Measurements from ENCODE around the gene EN2.
A peak's percentile ranks its signal among the peaks of the same experiment; 100 is the strongest.
"Not testable (repeated sequence)": the region's sequence is repeated elsewhere in the genome, so short reads cannot be mapped to it uniquely, and the experiment has no call there.

Gene EN2

DNA sequence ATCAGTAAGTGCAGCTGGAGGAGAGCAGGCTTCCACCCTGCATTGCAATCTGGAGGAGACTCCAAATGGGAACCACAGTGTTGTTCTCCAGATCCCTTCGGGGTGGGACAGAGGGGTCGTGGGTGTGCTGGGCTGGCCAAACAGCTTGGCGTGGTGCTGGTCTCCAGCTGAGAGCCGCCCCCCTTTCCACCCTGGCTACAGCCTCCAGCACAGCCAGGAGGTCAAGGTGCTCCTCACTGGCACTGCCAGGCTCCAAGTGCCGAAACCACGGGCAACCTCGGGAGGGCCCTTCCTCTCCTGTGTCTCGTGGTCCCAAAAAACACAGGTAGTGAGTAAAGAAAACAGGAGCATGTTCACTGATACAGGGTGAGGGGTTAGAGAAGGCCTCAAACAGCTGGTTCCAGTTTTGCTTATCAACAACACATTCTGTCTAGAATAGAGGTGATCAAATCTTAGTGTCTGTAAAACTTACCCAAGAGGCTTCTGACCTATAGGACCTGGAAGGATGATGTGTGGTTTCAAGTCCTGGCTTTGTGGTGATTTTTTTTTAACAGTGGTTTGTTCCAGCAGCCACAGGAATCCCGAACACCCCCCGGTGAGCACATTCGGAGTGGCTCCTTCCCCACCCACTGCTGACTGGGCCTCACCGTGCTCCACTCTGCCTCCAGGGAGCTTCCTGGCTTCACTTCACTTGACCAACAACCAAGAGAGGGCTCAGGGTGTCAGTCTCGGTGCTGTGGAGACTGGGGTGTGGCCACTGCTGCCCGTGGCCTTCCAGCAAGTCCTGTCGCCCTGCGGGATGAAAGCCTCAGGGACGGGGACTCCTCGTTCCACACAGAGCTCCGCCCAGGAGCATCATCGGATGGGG lies 31.2 kb upstream of the EN2 start:
- no peak for DNase-seq

DNA sequence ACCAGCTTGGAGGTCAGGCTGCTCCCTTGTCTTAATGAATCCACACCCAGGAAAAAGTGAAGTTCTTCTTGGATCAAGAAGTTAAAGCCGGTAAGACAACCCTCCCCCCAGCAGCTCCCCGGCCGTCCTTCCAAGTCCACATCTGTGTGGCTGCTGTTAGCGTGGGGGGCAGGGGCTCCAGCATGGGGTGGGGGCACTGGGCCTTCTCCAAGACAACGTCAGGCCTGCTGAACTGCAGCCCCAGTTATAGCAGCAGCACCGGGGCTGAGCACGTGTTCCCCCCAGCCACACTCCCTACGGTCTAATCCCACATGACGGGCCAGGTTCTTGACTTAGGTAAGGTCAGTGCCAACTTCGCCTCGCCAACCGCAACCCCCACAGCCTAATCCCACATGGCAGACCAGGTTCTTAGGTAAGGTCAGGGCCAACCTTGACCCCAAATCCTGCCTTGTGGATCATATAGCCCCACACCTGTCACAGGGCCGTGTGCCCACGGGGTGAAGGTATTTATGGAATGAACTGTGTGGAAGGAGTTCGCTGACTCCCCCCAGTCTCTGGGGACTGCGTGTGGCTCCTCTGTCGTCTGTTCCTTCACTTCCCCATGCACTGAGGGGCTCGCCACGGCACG lies 30.4 kb upstream of the EN2 start:
- DNase-seq = no peak

DNA sequence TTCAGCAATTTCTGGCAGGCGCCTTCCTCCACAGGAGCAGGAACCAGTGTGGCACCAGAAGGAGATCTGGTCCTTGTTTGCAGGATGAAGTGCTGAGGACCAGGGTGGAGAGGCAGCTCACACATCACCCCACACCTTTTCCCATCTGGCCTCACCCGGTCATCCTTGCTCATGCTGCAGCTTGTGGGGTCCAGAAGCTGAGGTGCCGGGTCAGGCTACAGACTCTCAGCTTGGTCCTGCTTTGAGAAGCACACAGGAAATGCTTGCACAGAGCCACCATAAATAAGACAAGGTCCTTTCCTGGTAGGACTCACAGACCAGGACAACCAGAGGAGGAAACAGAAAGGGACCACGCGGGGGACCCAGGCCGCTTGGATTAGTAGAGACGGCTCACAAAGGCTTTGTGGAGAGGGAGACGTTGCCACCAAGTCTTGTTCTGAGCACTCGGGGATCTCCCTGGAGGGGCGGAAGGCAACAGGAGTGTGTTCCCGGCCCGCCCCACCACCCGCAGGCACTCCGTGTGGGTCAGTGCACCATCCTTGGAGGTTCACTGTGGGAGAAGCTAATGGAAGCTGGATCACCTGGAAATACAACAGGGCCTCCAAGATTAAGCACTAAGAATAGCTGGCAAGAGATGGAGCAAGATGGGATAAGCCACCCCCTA lies 29.6 kb upstream of the EN2 start:
- no peak for DNase-seq

DNA sequence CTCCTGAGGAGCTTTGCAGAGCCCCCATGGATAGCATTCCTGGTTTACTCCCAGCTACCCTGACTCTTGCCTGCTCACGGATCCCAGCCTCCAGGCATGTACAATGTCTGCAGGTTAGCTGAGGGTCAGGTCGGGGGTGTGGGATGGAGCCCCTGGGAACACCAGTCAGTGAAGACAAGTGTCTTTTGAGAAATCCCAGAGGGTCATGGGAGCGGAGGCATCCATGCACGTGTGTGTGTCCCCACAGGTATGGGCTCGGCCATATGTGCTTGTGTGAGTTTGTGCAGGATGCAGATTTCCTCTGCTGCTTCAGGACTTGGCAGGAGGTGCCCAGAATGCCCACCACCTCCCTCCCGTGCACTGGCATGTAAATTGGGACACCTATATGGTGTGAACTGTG lies 28.3 kb upstream of the EN2 start:
- no peak for DNase-seq

DNA sequence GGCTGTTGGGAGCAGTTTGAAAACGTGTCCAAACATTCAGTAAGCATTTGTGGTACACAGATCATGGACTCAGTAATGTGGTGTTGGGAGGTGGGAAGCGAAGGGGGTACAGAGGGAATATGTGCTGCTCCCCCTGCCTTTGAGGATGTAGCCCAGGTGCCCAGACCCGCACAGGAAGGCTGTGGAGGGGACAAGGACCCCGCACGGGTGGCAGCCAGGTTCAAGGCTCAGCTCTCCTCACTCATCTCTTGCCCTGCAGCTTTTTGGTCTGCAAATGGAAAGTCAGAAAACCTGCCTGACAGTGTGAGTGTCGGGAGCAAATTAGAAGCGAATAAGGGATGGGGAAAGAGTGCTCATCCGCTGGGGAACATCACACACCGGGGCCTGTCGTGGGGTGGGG lies 27.3 kb upstream of the EN2 start:
- DNase-seq = no peak

DNA sequence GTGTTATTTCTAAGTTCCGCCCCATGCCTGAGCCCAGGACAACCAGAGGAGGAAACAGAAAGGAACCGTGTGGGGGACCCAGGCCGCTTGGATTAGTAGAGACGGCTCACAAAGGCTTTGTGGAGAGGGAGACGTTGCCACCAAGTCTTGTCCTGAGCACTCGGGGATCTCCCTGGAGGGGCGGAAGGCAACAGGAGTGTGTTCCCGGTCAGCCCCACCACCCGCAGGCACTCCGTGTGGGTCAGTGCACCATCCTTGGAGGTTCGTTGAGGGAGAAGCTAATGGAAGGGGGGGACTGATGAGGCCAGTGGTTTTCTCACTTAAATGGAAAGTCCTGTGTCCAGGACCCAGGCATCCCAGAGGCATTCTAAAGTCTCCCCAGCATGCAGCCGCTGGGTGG lies 26.7 kb upstream of the EN2 start:
- DNase-seq = no peak

DNA sequence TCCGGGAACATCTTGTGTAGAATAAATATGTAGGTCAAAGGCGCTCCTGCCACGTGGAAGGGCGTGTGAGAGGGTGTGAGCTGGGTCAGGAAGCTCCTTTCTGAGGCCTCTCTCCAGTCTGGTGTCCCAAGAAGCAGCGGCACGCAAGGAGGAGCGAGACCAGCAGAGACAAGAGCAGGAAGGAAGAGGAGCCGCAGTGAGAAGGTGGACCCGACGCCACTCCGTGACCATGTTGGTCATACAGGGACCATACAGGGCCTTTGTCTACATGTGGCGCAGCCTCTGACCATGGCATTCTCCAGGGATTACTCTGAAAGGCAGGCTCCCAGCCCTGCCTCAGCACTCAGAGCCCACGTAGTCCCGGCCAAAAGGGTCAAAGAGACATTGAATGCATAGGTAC lies 26.2 kb upstream of the EN2 start:
- DNase-seq = no peak

DNA sequence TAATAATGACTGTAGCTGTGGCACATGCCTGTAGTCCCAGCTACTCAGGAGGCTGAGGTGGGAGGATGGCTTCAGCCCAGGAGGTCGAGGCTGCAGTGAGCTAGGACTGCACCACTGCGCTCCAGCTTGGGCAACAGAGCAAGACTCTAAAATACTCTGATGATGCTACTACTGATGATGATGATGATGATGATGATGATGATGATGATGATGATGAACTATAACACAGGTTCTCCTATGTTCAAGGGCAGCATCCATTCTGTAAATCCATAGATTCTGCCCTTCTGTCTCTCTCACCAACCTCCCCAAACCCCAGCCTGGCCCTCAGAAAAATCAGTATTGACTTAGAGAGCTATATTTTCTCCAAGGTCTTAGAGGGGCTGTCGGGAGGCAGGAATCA lies 22.8 kb upstream of the EN2 start:
- DNase-seq = no peak

DNA sequence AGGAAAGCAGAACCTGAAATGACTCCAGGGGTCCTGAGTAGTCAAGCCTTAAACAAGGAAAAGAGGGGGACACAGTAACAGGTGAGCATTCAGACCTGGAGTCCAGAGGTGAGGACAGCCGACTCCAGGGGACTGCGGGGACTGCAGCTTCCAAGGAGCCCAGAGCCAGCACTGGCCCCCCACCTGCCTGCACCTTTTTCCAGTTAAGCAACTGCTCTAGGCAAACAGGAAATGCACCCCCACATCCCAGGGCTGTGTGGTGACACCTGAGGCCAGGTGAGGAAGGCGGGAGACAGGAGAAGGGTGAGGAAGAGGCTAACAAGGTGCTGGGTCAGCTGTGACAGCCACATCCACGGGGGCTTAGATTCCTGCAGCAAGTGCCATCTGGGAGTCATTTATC lies 20.1 kb upstream of the EN2 start:
- no peak for DNase-seq

DNA sequence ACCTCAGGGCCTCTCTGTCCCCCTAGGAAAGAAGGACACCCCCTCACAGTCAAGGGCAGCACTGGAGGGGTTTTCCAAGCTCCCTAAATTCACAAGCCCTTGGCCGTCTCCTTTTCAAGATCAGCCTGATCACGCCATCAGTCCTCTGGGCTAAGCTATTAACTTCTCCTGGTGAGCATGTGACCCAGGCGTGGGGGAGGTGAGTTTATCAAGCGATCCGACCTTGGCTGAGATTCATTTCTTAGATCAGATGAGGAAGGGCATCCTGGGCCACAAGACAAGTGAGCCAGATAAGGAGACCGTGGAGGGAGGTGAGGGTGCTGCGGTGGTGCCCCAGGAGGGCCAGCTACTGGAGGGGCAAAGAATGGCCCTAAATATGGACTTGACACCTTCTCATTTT lies 19.2 kb upstream of the EN2 start:
- DNase-seq = no peak

DNA sequence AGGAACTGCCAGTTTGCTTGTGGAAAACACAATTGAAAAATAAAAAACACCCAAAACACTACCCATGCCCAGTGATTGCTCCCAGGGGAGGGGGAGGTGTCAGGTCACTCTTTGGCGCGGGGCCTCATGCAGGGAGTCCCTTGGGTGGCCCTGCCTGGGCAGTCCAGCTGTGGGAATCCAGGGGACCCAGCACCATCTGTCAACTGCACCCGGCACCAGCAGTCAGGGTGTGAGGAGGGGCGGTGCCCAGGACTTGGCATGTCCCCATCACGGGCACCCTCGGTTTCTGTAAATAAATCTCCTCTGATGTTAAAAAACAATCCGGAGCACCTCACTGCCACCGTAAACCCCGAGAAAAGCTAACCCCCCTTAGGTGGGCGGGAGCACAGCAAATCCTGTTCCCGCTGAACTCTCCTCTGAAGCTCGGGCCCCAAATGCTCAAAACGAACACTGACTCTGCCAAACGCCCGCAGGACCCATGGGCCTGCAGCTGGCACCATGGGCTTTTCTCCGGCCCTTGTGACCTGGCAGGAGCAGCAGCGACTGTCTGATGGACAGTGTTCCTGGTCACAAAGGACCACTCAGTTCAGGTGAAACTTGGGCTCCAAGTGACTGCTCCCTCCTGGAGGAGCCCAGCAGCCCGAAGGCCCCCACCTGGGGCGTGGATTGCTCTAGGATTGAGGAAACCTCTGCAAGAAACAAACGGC lies 18.5 kb upstream of the EN2 start:
- no peak for DNase-seq

DNA sequence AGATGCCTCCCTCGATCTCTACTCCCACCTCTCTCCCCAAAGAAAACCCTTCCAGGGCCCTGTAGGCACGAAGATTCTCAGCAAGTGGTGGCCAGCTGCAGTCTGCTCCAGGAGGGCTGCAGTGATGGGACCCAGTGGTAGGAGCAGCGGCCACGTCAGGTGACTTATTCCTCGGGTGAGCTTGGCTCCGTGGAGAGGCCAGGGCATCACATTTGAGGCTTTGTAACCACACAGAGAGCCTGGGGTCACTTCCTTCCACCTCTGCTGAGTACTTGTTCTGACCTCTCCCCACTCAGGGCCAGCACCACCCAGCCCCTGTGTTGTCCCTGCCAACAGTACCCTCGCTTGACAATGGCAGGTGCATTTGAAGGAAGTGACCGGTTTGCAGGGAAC lies 17.9 kb upstream of the EN2 start:
- DNase-seq = no peak

DNA sequence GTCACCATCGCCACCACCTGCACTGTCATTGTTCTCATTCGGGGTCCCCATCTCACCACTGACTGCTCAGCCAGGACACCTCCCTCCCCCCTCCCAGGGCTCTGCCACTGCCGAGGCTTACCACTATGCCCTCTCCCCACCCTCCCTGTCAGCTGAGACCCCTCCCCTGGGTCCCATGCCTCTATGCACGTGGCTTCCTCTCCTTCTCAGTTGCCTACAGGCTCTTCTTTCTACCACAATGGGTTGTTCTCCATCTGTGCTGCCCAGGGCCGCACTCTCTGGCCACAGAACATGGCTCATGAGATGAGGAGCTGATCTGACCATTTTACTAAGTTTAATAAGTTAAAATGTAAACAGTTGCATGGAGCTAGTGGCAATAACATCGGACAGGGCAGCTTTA lies 16.1 kb upstream of the EN2 start:
- no peak for DNase-seq

DNA sequence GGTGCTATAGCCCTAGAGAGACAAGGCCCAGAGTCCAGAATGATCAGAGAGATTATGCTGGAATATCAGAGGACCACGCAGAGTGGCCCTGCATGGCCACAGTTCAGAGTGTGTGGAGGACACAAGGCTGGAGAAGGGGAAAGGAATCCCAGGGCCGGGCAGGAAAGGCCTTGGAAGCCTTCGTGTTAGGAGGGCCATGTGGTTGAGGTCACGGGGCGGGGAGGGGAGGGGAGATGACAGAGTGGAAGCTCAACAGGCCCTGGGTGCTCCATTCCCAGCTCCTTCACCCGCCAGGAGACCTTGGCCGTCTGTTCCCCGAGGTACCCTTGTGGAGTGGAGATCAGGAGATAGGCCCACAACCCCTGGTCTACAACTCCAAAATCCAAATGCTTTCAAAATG lies 13.2 kb upstream of the EN2 start:
- DNase-seq = no peak

DNA sequence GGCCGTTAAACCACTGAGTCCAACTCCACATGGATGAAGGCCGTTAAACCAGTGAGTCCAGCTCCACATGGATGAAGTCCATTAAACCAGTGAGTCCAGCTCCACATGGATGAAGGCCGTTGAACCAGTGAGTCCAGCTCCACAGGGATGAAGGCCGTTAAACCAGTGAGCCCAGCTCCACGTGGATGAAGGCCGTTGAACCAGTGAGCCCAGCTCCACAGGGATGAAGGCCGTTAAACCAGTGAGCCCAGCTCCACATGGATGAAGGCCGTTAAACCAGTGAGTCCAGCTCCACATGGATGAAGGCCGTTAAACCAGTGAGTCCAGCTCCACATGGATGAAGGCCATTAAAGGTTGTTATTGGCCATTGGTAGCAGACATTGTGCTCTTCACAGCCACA lies 12.3 kb upstream of the EN2 start:
- not testable (repeated sequence) for DNase-seq

DNA sequence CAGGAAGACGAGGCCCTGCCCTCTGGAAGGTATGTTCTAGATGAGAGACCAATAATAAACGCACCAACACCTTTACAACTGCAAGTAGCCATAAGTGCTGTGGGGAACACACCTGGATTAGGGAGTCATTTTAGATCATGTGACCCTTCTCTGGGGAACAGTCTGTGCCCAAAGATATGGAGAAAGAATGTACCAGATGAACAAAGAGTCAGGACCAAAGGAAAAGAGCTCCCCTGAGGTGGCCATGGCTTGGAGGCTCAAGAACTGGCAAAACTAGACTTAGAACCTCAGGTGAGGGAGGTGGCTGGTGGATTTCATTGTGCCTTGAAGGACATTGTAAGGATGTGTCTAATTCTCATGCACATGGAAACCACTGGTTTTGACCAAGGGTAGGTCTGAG lies 10.3 kb upstream of the EN2 start:
- DNase-seq = no peak

DNA sequence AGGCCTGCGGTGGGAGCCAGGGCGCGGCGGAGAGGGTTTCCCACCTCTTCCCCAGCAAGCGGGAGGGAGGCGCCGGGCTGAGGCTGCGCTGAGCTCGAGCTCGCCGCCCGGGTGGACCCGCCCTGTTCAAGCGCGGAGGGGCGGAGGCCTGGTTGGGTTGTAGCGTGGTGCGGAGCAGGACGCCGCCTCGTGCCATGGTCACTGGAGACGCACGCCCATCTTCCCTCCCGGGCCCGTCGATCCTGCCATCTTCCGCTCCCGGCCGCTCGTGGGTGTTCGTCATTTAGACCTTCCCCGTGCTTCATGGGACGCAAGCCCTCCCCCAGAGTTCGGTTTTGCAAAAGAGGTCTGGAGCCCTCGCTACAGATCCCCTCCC lies 9.3 kb upstream of the EN2 start:
- DNase-seq = peak; percentile 18

DNA sequence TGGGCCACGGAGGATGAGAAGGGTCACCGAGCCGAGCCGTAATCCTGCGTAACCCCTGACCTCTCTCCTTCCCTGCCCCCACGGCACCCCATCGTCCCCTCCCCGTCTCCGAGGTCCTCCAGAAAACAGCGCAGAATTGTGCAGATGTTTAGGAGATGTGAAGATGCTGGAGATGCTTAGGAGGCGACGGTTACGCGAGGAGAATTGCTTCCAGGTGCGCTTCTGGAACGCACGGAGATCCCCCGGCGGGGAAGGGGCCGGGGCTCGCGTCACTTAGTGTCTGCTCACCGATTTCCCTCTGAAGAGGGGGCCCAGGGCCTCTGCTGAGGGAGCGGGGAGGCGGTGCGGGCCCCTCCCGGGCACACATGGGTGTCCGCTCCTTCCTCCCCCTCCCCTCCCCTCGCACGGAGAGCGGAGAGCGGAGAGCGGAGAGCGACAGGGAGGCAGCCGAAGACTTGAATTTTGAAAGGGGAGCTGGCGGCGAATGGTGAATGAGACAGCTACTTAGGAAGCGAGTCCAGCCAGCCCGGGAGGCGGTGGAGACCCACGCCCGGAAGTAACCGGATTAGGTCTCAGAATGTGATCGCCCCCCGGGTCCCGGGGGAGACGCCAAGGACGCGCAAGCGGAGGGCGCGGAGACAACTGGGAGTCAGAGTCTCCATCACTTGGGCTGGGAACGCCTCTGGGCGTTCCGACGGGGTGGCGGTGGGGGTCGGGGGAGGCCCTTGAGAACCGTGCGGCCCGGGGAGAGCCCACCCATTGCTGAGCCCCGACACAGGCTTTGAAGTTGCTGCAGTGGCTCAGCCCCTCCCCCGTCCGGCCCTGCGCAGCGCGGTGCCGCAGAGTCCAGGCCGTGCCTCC lies 8.7 kb upstream of the EN2 start:
- DNase-seq = no peak

DNA sequence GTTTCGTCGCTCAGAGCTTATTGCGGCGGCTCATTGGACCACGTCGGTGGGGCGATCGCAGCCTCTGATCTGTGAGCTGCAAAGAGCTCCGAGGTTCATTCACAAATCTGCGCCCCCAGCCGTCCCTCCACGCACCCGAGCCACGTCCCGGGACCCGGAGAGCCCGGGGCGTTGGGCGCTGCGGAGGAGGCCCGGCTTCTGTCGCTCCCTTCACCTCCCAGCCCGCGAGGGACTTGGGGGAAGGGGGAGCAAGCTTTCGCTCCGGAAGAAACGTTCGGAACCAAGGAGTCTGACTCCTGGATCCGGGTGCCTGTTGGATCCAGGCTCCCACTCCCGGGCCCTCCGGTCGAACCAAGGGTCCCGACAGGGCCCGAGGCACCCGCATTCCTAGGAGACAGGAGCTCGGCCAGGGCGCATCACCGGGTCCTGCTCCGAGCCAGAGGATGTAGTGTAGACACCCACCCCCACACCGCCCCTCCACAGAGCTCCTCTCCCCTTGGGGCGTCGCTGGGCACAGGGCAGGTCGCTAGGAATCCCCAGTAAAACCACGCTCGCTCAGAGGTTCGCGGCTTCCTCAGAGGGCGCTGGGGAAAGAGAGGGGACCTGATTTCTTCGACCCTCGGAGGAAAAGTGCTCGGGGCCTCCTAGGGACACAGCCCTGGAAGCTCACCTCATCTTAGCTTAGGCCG lies 7.9 kb upstream of the EN2 start:
- DNase-seq = no peak

DNA sequence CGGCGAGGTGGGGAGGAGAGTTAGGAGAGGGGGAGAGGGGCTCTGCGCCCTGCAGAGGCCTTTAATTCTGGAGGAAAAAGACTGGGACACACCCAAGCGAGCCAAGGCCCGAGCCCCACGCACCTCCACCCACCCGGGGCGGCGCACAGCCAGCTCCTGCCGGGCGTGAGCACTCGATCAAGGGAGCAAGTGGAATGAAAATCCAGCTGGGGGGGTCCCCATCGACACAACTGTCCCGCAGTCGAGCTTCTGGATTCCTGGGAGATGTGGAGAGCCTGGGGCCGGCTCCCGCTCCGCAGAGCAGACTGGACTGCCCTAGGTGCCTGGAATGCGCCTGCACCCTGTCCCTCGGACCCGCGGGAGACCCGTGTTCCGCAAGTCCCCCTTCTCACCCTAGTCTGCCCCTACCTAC lies 7.4 kb upstream of the EN2 start:
- no peak for DNase-seq

DNA sequence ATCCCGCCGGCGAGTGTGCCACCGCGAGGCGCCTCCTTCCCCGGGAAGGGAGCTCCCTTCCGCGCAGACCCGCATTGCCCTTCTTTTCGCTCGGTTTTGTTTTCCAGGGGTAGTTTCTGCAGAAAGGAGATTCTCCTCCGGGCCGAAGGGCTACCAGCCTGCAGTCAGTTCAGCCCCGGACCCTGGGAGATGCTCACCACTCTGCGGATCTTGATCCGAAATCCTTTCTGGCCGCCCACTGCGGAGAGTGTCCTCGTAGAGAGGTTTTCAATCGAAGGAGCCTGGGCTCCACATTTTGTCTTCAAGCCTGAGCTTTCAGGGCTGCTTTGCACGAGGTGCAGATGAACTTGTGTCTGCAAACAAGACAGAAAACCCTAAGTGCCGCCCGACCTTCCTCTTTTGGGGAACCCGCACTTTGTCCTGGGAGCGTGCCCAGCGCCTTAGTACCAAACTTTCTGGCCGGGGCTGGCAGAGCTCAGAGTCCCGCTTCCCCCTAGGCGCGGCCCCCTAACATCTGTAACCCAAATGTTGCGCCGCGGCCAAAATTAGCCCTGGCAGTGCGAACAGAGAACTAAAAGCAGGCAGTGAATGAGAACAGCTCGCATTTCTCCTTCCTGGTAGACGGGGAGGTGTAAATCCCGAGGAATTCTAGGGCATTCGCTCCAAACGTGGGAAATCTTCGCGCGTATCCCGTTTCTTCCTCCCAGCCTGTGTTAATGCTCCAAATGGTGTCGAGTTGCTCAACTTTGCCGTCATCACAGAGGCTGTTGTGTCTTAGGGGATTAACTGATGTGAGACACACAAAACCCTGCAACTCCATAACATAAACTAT lies 6.7 kb upstream of the EN2 start:
- DNase-seq = no peak

Data from NCI-H1105 treated with DMSO at 0.1 percent for 48 hours (cell line).